D721Med (cell line): ENCODE results near the gene HACD2.

ENCODE experiments used
- DNase-seq: peaks from one replicate; pipeline ENCODE4 v3.0.0; 2011; ENCODE audit warnings: low spot score; ENCODE audit not compliant: insufficient read length
- FAIRE-seq: peaks from 2 replicates; lab custom pipeline; 2011; peaks lifted over from hg19 to GRCh38; lab: Jason Lieb, UNC
- TF ChIP-seq, protein P1 (sequence below): IDR thresholded peaks from 2 replicates; pipeline ENCODE4 v1.5.1; 2012; ENCODE audit warnings: mild to moderate bottlenecking, control low read depth; ENCODE audit not compliant: insufficient read depth; ENCODE audit errors: missing control alignments

Gene HACD2

DNA sequence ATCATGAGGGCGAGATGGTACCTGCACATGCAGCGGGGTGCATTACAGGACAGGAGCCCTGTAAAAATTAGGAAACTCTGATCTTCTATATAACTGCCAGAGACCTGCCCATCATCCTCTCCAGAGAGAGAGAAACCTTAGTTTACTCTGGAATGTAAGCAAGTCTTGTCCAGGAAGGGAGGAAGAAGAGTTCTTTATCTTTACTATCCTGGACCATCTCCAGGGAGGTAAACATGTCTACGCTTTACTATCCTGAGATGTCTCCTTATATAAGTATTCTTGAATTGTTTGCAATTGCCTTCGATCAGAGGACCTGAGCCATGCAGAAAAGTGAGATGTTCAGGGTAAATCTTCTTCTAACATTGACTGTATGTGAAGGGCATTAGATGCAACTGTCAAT is 12.7 kb upstream of the HACD2 start:
- TF ChIP-seq, protein P1, sequence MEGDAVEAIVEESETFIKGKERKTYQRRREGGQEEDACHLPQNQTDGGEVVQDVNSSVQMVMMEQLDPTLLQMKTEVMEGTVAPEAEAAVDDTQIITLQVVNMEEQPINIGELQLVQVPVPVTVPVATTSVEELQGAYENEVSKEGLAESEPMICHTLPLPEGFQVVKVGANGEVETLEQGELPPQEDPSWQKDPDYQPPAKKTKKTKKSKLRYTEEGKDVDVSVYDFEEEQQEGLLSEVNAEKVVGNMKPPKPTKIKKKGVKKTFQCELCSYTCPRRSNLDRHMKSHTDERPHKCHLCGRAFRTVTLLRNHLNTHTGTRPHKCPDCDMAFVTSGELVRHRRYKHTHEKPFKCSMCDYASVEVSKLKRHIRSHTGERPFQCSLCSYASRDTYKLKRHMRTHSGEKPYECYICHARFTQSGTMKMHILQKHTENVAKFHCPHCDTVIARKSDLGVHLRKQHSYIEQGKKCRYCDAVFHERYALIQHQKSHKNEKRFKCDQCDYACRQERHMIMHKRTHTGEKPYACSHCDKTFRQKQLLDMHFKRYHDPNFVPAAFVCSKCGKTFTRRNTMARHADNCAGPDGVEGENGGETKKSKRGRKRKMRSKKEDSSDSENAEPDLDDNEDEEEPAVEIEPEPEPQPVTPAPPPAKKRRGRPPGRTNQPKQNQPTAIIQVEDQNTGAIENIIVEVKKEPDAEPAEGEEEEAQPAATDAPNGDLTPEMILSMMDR: no peak
- FAIRE-seq: no peak
- DNase-seq: no peak

DNA sequence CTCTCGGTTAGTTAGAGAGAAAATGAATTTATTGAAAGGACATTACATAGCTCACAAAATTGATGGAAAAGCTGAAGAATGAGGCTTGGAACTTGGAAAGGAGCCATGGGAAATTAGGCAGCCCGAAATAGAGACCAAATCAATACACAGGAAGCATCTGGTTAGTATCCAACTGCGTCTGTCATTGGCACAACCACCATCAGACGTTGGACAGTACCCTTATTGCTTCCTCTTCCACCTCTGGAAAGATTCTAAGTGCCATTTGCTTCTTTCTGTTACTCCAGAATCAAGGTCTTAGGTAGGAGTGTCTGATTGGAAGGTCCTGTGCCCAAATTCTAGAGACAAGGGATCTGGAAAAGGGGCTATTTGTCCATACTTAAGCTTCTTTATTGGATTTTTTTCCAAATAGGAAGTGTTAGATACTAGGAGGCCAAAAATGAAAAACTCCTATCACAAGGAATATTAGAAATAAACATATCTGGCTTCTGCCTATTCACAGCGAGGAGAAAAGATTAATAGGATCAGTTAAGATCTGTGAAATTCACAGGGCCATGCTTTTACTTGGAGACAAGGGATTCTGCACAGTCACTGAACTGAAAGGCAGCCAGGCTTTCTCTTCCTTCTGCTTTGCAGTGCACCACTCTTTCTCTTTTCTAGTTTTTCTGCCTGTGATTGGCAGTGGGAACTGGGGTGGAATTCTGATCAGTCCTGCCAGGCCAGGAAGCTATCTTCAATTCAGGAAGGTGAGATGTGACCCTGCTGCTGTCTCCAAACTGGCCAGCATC is 10.7 kb upstream of the HACD2 start:
- FAIRE-seq (no peak), DNase-seq (no peak)
- TF ChIP-seq, protein P1: no peak

DNA sequence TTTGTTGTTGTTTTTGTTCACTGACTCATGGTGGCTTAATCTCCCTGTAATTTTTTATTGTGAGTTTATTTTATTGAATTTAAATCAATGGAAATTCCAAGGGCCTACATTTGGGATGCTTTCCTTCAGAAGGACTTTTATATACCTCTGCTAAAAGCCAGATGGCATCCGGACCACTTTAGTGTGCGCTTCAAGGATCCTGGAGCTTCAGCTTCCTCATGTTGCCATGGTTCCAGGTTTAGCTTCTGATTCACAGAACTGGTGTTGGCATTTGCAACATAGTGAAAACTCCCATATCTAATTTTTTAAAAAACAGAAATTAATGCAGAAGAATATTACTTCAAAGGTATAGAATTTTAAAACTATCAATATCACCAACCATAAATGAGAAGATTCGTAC is 8.5 kb upstream of the HACD2 start:
- no peak for FAIRE-seq
- TF ChIP-seq, protein P1: no peak
- DNase-seq: no peak

DNA sequence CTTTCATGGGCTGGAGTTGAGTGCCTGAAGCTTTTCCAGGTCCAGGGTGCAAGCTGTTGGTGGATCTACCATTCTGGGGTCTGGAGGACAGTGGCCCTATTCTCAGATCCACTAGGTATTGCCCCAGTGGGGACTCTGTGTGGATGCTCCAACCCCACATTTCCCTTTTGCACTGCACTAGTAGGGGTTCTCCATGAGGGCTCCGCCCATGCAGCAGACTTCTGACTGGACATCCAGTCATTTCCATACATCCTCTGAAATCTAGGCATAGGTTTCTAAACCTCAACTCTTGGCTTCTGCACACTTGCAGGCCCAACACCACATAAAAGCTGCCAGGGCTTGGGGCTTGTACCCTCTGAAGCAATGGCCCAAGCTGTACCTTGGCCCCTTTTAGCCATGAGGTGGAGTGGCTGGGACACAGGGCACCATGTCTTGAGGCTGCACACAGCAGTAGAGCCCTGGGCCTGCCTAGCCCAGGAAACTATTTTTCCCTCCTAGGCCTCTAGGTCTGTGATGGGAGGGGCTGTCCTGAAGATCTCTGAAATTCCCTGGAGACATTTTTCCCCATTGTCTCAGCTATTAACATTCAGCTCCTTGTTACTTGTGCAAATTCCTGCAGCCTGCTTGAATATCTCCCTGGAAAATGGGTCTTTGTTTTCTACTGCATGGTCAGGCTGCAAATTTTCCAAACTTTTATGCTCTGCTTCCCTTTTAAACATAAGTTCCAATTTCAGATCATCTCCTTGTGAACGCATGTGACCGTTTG is 6.0 kb upstream of the HACD2 start:
- DNase-seq: no peak
- FAIRE-seq: no peak
- TF ChIP-seq, protein P1: no peak

DNA sequence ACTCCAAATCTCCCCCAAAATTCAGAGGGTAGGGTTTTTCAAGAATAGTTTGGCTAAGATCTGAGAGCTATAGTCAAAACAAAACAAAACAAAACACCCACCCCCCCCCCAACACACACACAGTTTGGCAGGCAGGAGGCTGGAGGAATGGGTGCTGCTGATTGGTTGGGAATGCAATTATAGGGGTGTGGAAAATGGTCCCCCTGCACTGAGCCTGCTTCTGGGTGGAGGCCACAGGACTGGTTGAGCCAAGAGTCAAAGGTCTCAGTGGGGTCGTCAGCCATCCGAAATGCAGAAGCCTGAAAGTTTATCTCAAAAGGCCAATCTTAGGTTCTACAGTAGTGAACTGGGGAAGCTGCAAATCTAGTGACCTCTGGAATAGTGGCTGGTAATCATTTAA is 2.5 kb upstream of the HACD2 start:
- no peak for DNase-seq
- TF ChIP-seq, protein P1: no peak
- no peak for FAIRE-seq

DNA sequence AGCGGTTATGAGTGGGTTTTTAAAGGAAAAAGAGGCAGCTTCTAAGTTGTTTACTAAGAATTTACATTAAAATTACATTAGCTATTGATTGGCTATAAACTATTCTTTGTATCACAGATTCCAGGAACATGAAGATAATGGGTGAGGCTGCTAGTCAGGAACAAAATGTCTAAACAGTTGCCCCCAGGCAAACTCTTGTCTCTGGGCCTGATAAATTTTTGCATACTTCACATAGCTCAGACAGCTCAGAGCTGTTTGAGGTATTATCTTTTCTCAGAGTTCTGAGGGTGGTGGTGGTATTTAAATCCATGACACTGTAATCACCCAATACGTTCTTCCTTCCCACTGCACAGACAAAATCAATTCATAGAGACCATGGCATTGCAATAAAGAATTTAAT is 2.1 kb upstream of the HACD2 start:
- no peak for FAIRE-seq
- TF ChIP-seq, protein P1: no peak
- no peak for DNase-seq

DNA sequence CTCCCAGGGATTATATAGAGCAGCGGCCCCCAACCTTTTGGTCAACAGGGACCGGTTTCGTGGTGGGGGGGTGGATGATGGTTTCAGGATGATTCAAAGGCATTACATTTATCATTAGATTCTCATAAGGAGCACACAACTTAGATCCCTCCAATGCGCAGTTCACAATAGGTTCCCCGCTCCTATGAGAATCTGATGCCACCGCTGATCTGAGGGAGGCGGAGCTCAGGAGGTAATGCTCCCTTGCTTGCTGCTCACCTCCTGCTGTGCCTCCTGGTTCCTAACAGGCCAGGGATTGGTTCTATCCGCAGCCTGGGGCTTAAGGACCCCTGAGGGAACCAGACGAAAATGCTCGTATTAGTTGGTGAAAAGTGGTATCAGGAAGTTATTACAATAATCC is 1.3 kb upstream of the HACD2 start:
- FAIRE-seq: no peak
- TF ChIP-seq, protein P1: no peak
- no peak for DNase-seq
